HepG2 (cell line): ENCODE measurements around the gene ATG9A. TPM values are rescaled to one million over a fixed set of nuclear protein-coding genes. Genes with fewer than 3 reads are reported as not detected.

Source experiments
- CHD4 ChIP-seq: fragments of 200-600 bp; sonication (generic); IDR thresholded peaks from 2 replicates; pipeline ENCODE4 v1.7.0; 2017; ENCODE audit warnings: mild to moderate bottlenecking, low read length, borderline replicate concordance
- KDM3A ChIP-seq: IDR thresholded peaks from 2 replicates; pipeline ENCODE4 v1.6.1; 2018; ENCODE audit warnings: low read depth, missing compliant biosample characterization
- RNF2 ChIP-seq: fragments of 450-650 bp; conservative IDR thresholded peaks from 2 replicates; pipeline ENCODE4 v1.6.1; 2016; ENCODE audit warnings: low read depth
- ZNF564 ChIP-seq: sonication (generic); formaldehyde crosslinking; IDR thresholded peaks from 2 replicates; pipeline ENCODE4 v1.8.1; 2023; ENCODE audit warnings: mild to moderate bottlenecking, missing genetic modification reagents
- ZNF766 ChIP-seq: sonication (generic); formaldehyde crosslinking; IDR thresholded peaks from 2 replicates; pipeline ENCODE4 v1.5.0; 2020; ENCODE audit warnings: missing genetic modification reagents, borderline replicate concordance
- polyA plus RNA-seq, 8 experiments: library from polyadenylated mRNA; depleted of rRNA in 3 of 8; stranded (reverse) in 7 of 8; unstranded in 1 of 8; fragments of >200 nt; fragmentation: Illumina TruSeq in 4 of 8; extraction: Trizol in 4 of 8; gene quantifications; 2 replicates each; pipeline versions ENCODE4 v1.2.1 to v1.2.3, GENCODE V29; 2011 to 2016; ENCODE audit warnings: low read depth in 4 of 8, missing spikeins in 1 of 8, mixed read lengths in 1 of 8; ENCODE audit not compliant: insufficient read depth in 1 of 8
- total RNA-seq, 5 experiments: library from RNA; depleted of rRNA; stranded (reverse); fragments of >200 nt; fragmentation: Illumina TruSeq; extraction: Trizol; gene quantifications; 2 replicates each; pipeline ENCODE4 v1.2.3, GENCODE V29; 2016; ENCODE audit warnings: low read depth in 1 of 5
- TF ChIP-seq, protein P1 (sequence below): sonication (generic); formaldehyde crosslinking; IDR thresholded peaks from one replicate; pipeline ENCODE4 v1.5.1; 2020; ENCODE audit warnings: mild to moderate bottlenecking, missing genetic modification reagents; ENCODE audit errors: not compliant biosample characterization
- TF ChIP-seq, protein P2 (sequence below): sonication (generic); formaldehyde crosslinking; IDR thresholded peaks from 2 replicates; pipeline ENCODE4 v1.4.0; 2020; ENCODE audit warnings: missing genetic modification reagents, low read depth, mild to moderate bottlenecking, borderline replicate concordance
- TF ChIP-seq, protein P3 (sequence below): sonication (generic); formaldehyde crosslinking; conservative IDR thresholded peaks from 2 replicates; pipeline ENCODE4 v1.8.0; 2022; ENCODE audit warnings: missing genetic modification reagents
- TF ChIP-seq, protein P4 (sequence below): sonication (generic); formaldehyde crosslinking; IDR thresholded peaks from 2 replicates; pipeline ENCODE4 v1.5.0; 2020; ENCODE audit warnings: mild to moderate bottlenecking, missing genetic modification reagents
- TF ChIP-seq, protein P5 (sequence below): sonication (generic); formaldehyde crosslinking; IDR thresholded peaks from 2 replicates; pipeline ENCODE4 v1.8.1; 2022; ENCODE audit warnings: low read depth, mild to moderate bottlenecking, missing genetic modification reagents

Gene ATG9A
- total and polyA plus RNA-seq, 2 of the 13 experiments (the other 11 are each of a cell fraction or from before 2014, with no cell fraction given), result 35.0 to 131 TPM

DNA sequence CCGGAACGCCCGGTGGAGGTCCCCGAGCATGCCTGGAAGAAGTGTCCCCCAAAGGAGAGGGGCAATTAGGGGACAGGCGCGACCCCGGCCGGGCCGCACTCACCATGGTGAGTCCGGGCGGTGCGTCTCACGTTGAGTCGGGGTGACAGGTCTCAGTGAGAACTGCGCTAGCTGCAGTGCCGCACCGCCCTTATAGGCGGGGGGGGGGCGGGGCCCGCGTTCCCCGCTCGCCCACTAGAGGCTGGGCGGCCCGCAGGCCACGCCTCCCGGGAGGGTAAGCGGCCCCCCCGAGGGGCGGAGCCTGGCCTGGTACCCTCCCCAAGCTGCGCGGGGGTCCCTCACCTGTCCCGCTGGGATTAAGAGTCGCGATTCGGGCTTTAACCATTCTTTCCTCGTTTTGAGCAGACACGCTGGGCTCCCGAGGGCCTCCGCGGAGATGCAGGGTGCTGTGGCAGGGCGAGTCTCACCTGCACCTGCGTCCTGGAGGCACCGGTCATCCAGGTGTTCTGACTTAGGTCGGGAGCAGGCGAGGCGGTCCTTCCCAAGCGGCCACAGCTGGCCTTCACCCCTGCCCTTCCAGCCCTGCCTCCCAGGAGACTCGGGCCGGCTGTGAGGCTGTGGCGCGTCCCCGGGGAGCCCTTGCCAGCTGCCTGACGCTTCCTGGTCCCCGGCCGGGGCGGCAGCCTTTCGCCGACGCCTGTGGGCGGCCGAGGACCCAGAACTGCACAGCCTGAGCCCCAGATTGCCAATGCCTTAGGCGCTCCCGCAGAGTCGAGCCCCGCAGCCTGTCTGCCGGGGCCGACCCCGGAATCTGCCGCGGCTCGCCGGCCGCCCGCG, 24.5 kb upstream of the ATG9A start, which contains the start of gene TUBA4A (continued):
- TF ChIP-seq, protein P1, sequence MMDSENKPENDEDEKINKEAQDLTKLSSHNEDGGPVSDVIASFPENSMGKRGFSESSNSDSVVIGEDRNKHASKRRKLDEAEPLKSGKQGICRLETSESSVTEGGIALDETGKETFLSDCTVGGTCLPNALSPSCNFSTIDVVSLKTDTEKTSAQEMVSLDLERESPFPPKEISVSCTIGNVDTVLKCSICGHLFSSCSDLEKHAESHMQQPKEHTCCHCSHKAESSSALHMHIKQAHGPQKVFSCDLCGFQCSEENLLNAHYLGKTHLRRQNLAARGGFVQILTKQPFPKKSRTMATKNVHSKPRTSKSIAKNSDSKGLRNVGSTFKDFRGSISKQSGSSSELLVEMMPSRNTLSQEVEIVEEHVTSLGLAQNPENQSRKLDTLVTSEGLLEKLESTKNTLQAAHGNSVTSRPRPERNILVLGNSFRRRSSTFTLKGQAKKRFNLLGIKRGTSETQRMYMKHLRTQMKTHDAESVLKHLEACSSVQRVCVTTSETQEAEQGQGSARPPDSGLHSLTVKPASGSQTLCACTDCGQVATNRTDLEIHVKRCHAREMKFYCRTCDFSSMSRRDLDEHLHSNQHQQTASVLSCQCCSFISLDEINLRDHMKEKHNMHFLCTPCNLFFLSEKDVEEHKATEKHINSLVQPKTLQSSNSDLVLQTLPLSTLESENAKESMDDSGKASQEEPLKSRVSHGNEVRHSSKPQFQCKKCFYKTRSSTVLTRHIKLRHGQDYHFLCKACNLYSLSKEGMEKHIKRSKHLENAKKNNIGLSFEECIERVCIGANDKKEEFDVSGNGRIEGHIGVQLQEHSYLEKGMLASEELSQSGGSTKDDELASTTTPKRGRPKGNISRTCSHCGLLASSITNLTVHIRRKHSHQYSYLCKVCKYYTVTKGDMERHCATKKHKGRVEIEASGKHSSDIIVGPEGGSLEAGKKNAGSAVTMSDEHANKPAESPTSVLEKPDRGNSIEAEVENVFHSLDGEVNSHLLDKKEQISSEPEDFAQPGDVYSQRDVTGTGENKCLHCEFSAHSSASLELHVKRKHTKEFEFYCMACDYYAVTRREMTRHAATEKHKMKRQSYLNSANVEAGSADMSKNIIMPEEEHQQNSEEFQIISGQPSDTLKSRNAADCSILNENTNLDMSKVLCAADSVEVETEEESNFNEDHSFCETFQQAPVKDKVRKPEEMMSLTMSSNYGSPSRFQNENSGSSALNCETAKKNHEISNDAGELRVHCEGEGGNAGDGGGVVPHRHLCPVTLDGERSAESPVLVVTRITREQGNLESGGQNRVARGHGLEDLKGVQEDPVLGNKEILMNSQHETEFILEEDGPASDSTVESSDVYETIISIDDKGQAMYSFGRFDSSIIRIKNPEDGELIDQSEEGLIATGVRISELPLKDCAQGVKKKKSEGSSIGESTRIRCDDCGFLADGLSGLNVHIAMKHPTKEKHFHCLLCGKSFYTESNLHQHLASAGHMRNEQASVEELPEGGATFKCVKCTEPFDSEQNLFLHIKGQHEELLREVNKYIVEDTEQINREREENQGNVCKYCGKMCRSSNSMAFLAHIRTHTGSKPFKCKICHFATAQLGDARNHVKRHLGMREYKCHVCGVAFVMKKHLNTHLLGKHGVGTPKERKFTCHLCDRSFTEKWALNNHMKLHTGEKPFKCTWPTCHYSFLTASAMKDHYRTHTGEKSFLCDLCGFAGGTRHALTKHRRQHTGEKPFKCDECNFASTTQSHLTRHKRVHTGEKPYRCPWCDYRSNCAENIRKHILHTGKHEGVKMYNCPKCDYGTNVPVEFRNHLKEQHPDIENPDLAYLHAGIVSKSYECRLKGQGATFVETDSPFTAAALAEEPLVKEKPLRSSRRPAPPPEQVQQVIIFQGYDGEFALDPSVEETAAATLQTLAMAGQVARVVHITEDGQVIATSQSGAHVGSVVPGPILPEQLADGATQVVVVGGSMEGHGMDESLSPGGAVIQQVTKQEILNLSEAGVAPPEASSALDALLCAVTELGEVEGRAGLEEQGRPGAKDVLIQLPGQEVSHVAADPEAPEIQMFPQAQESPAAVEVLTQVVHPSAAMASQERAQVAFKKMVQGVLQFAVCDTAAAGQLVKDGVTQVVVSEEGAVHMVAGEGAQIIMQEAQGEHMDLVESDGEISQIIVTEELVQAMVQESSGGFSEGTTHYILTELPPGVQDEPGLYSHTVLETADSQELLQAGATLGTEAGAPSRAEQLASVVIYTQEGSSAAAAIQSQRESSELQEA (CRISPR knock-in tag), result peak; percentile 72
- no peak for TF ChIP-seq CHD4
- TF ChIP-seq, protein P2, sequence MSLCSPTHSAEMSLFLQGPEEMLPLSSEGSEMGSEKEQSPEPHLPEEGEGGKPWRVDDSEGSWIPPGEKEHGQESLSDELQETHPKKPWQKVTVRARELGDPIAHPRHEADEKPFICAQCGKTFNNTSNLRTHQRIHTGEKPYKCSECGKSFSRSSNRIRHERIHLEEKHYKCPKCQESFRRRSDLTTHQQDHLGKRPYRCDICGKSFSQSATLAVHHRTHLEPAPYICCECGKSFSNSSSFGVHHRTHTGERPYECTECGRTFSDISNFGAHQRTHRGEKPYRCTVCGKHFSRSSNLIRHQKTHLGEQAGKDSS (CRISPR knock-in tag), result peak; percentile 56; the same call in 1 of the 2 replicates
- TF ChIP-seq ZNF564 (CRISPR knock-in tag), result no peak
- 0 out of 2 replicates have a peak, but pooled peaks have one; percentile 69 for TF ChIP-seq RNF2
- TF ChIP-seq KDM3A (CRISPR knock-in tag), result 0 out of 2 replicates have a peak, but pooled peaks have one; percentile 17
- TF ChIP-seq, protein P3, sequence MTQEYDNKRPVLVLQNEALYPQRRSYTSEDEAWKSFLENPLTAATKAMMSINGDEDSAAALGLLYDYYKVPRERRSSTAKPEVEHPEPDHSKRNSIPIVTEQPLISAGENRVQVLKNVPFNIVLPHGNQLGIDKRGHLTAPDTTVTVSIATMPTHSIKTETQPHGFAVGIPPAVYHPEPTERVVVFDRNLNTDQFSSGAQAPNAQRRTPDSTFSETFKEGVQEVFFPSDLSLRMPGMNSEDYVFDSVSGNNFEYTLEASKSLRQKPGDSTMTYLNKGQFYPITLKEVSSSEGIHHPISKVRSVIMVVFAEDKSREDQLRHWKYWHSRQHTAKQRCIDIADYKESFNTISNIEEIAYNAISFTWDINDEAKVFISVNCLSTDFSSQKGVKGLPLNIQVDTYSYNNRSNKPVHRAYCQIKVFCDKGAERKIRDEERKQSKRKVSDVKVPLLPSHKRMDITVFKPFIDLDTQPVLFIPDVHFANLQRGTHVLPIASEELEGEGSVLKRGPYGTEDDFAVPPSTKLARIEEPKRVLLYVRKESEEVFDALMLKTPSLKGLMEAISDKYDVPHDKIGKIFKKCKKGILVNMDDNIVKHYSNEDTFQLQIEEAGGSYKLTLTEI (CRISPR knock-in tag), result no peak
- TF ChIP-seq, protein P4, sequence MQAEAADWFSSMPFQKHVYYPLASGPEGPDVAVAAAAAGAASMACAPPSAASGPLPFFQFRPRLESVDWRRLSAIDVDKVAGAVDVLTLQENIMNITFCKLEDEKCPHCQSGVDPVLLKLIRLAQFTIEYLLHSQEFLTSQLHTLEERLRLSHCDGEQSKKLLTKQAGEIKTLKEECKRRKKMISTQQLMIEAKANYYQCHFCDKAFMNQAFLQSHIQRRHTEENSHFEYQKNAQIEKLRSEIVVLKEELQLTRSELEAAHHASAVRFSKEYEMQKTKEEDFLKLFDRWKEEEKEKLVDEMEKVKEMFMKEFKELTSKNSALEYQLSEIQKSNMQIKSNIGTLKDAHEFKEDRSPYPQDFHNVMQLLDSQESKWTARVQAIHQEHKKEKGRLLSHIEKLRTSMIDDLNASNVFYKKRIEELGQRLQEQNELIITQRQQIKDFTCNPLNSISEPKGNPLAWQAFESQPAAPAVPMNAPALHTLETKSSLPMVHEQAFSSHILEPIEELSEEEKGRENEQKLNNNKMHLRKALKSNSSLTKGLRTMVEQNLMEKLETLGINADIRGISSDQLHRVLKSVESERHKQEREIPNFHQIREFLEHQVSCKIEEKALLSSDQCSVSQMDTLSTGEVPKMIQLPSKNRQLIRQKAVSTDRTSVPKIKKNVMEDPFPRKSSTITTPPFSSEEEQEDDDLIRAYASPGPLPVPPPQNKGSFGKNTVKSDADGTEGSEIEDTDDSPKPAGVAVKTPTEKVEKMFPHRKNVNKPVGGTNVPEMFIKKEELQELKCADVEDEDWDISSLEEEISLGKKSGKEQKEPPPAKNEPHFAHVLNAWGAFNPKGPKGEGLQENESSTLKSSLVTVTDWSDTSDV (CRISPR knock-in tag), result peak; percentile 67; the same call in 1 of the 2 replicates
- 0 out of 2 replicates have a peak, but pooled peaks have one; percentile 68 for TF ChIP-seq ZNF766 (CRISPR knock-in tag)
- TF ChIP-seq, protein P5, sequence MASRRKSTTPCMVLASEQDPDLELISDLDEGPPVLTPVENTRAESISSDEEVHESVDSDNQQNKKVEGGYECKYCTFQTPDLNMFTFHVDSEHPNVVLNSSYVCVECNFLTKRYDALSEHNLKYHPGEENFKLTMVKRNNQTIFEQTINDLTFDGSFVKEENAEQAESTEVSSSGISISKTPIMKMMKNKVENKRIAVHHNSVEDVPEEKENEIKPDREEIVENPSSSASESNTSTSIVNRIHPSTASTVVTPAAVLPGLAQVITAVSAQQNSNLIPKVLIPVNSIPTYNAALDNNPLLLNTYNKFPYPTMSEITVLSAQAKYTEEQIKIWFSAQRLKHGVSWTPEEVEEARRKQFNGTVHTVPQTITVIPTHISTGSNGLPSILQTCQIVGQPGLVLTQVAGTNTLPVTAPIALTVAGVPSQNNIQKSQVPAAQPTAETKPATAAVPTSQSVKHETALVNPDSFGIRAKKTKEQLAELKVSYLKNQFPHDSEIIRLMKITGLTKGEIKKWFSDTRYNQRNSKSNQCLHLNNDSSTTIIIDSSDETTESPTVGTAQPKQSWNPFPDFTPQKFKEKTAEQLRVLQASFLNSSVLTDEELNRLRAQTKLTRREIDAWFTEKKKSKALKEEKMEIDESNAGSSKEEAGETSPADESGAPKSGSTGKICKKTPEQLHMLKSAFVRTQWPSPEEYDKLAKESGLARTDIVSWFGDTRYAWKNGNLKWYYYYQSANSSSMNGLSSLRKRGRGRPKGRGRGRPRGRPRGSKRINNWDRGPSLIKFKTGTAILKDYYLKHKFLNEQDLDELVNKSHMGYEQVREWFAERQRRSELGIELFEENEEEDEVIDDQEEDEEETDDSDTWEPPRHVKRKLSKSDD (CRISPR knock-in tag), result no peak
